NCI-H1092 treated with DMSO at 0.1 percent for 48 hours (cell line): Measurements from ENCODE around the gene TRAT1.
"Not testable (repeated sequence)": the region's sequence is repeated elsewhere in the genome, so short reads cannot be mapped to it uniquely, and the experiment has no call there.

Experiments
- DNase-seq: peaks from one replicate; lab custom pipeline; 2025; lab: John Stamatoyannopoulos, UW

TRAT1 gene

GRCh38 chr3:108822123-108822897 is at the start of gene TRAT1:
TSS of gene TRAT1 (plus strand) at chr3:108822786. CDS start at chr3:108822928, 142 bp downstream.
- no peak for DNase-seq

- DNase-seq: no peak
These were observed 46.9 kb upstream of the TRAT1 start for GRCh38 chr3:108775649-108776048.

GRCh38 chr3:108779496-108779895 is 43.1 kb upstream of the TRAT1 start:
- DNase-seq: no peak

GRCh38 chr3:108780235-108780634 is 42.4 kb upstream of the TRAT1 start:
- no peak for DNase-seq

GRCh38 chr3:108791473-108791872 is 31.1 kb upstream of the TRAT1 start:
- no peak for DNase-seq

GRCh38 chr3:108804437-108804836 is 18.1 kb upstream of the TRAT1 start:
- no peak for DNase-seq

GRCh38 chr3:108804966-108805365 is 17.6 kb upstream of the TRAT1 start:
- no peak for DNase-seq

- no peak for DNase-seq
These were observed 16.3 kb upstream of the TRAT1 start for GRCh38 chr3:108806316-108806715.

- DNase-seq: peak; percentile 14
These were observed 4.2 kb upstream of the TRAT1 start for GRCh38 chr3:108818404-108818803.

- DNase-seq: no peak
These were observed 2.0 kb upstream of the TRAT1 start for GRCh38 chr3:108820586-108820985.

GRCh38 chr3:108823227-108823626 is 641 bp downstream of the TRAT1 start:
- DNase-seq: no peak

GRCh38 chr3:108823803-108824202 is 1.2 kb downstream of the TRAT1 start:
- not testable (repeated sequence) for DNase-seq

- DNase-seq: no peak
These were observed 4.0 kb downstream of the TRAT1 start for GRCh38 chr3:108826309-108827187.

GRCh38 chr3:108830381-108830780 is 7.8 kb downstream of the TRAT1 start:
- DNase-seq: no peak

- no peak for DNase-seq
These were observed 8.5 kb downstream of the TRAT1 start for GRCh38 chr3:108830991-108831614.

- DNase-seq: no peak
These were observed 11.0 kb downstream of the TRAT1 start for GRCh38 chr3:108833611-108834010.

- no peak for DNase-seq
These were observed 12.0 kb downstream of the TRAT1 start for GRCh38 chr3:108834551-108834950.

- DNase-seq: no peak
These were observed 12.5 kb downstream of the TRAT1 start for GRCh38 chr3:108835101-108835500.

- DNase-seq: no peak
These were observed 15.8 kb downstream of the TRAT1 start for GRCh38 chr3:108838436-108838835.

GRCh38 chr3:108845709-108846293 is 23.2 kb downstream of the TRAT1 start:
- DNase-seq: no peak

GRCh38 chr3:108847187-108847586 is 24.6 kb downstream of the TRAT1 start:
- DNase-seq: no peak

GRCh38 chr3:108849075-108849474 is 26.5 kb downstream of the TRAT1 start:
- no peak for DNase-seq
